Measurements from ENCODE around the gene GH1.
"Not testable (repeated sequence)": the region's sequence is repeated elsewhere in the genome, so short reads cannot be mapped to it uniquely, and the experiment has no call there.

GH1 gene

GRCh38 chr17:63918789-63919305 lies at the start of gene GH1:
GH1 (minus strand) TSS chr17:63918839; CDS start chr17:63918776, 63 bp downstream.
- not testable (repeated sequence) for DNase-seq

GRCh38 chr17:63967953-63968352 lies 49.3 kb upstream of the GH1 start:
- DNase-seq, result no peak

GRCh38 chr17:63966646-63967264 lies 48.1 kb upstream of the GH1 start:
- DNase-seq, result no peak

- no peak for DNase-seq
Observed at GRCh38 chr17:63963123-63963522, 44.5 kb upstream of the GH1 start.

- no peak for DNase-seq
Observed at GRCh38 chr17:63962298-63962744, 43.7 kb upstream of the GH1 start.

GRCh38 chr17:63961355-63962212 lies 42.9 kb upstream of the GH1 start:
- peak; percentile 85 for DNase-seq

GRCh38 chr17:63960430-63960829 lies 41.8 kb upstream of the GH1 start:
- DNase-seq, result no peak

- DNase-seq, result no peak
Observed at GRCh38 chr17:63960006-63960405, 41.4 kb upstream of the GH1 start.

- DNase-seq, result no peak
Observed at GRCh38 chr17:63956296-63956920, 37.8 kb upstream of the GH1 start.

GRCh38 chr17:63955791-63956190 lies 37.2 kb upstream of the GH1 start:
- DNase-seq, result no peak

- no peak for DNase-seq
Observed at GRCh38 chr17:63955232-63955631, 36.6 kb upstream of the GH1 start.

- DNase-seq, result no peak
Observed at GRCh38 chr17:63954402-63955063, 35.9 kb upstream of the GH1 start.

GRCh38 chr17:63950940-63951907 lies 32.6 kb upstream of the GH1 start:
- DNase-seq, result no peak

GRCh38 chr17:63949576-63950250 lies 31.1 kb upstream of the GH1 start:
- DNase-seq, result no peak

- DNase-seq, result no peak
Observed at GRCh38 chr17:63948521-63948920, 29.9 kb upstream of the GH1 start.

- DNase-seq, result no peak
Observed at GRCh38 chr17:63947711-63948330, 29.2 kb upstream of the GH1 start.

GRCh38 chr17:63946440-63947363 lies 28.1 kb upstream of the GH1 start:
- no peak for DNase-seq

- DNase-seq, result no peak
Observed at GRCh38 chr17:63945784-63946439, 27.3 kb upstream of the GH1 start.

Data from NCI-H226 (cell line).